ENCODE measurements around the gene TNKS1BP1. TPM values are rescaled to one million over a fixed set of nuclear protein-coding genes. Genes with fewer than 3 reads are reported as not detected.

TNKS1BP1 gene
- polyA plus RNA-seq, 1 of the 3 experiments (the other 2 are of a cell fraction): 43.3 TPM

DNA sequence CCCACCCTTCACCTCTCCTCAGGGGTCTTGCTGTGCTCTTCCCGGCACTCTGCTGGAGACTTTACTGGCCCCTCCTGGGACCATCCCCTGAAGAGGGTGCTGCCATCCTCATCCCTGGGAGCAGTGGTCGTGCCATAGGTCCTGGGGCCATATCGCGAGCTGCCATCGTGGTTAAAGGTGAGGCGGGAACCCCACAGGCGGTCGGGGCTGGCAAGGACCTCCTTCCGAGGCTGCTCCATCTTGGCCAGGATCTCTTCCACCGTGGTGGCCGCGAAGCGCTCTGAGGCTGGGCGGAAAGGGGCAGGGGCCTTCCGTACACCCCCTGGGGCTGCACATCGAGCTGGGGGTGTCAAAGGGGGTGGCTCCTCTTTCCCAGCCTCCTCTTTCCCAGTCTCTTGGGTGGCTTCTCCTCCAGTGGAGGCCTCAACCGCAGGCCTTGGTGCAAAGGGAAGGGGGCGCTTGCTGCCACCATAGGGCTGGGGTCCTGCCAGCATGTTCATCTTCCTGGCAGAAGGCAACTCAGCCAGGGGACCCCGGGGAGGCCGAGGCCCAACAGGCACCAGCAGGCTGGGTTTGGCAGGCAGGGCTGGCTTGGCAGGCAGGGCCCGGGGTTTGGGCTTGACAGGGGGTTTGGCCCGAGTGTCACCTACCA lies 4.6 kb downstream of the TNKS1BP1 start:
- POLR2A ChIA-PET: no interaction called here
- Histone ChIP-seq H3K36me3 (replicated peaks in 1 of 2; ENCODE audit: control insufficient read depth in 1 of 2, insufficient read depth in 2 of 2, low read length in 1 of 2) (peaks cover 27 to 33% of the 10 kb centered on the region in 2 experiments), H3K27ac (ENCODE audit: low read depth in 2 of 2, low read length in 1 of 2) (no peak overlapping the region), H3K4me1 (ENCODE audit: control insufficient read depth in 1 of 2, insufficient read depth in 2 of 2, low read depth in 1 of 2, low read length in 1 of 2) (peaks cover 25 to 36% of the 10 kb centered on the region in 2 experiments), H3F3A (replicated peaks; ENCODE audit: insufficient read depth) (peaks cover 17% of the 10 kb centered on the region), H4K20me1 (ENCODE audit: insufficient read depth) (peaks cover 23% of the 10 kb centered on the region), H3K9ac (no peak overlapping the region), H3K27me3 (ENCODE audit: insufficient read depth) (no peaks in the 10 kb centered on the region), H2AFZ (ENCODE audit: low read depth) (no peak overlapping the region), H3K4me3 (ENCODE audit: low read depth in 2 of 2, low read length in 1 of 2) (no peak overlapping the region), H3K9me2 (no peaks in the 10 kb centered on the region), H3K4me2 (0 out of 2 replicates have a peak overlapping the region, but pooled peaks have one; percentile 91), H3K9me3 (no peaks in the 10 kb centered on the region), H3K79me2 (ENCODE audit: insufficient read depth) (peaks cover 59% of the 10 kb centered on the region)
- TF ChIP-seq GABPA (IDR thresholded peaks at IDR 0.05; ENCODE audit: low read depth): no peak
- TF ChIP-seq EP300 (IDR thresholded peaks at IDR 0.05; ENCODE audit: borderline replicate concordance in 1 of 2, low read depth in 1 of 2, low read length in 1 of 2): no peak
- TF ChIP-seq SMC3 (IDR thresholded peaks at IDR 0.05; ENCODE audit: low read depth, low read length): no peak
- no peak for TF ChIP-seq CHD2 (IDR thresholded peaks at IDR 0.05; ENCODE audit: low read length, partially characterized antibody)
- TF ChIP-seq NFIC (IDR thresholded peaks at IDR 0.05; ENCODE audit: borderline replicate concordance): no peak
- TF ChIP-seq, protein P1, sequence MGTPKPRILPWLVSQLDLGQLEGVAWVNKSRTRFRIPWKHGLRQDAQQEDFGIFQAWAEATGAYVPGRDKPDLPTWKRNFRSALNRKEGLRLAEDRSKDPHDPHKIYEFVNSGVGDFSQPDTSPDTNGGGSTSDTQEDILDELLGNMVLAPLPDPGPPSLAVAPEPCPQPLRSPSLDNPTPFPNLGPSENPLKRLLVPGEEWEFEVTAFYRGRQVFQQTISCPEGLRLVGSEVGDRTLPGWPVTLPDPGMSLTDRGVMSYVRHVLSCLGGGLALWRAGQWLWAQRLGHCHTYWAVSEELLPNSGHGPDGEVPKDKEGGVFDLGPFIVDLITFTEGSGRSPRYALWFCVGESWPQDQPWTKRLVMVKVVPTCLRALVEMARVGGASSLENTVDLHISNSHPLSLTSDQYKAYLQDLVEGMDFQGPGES (IDR thresholded peaks at IDR 0.05; ENCODE audit: low read depth, low read length): no peak
- no peak for TF ChIP-seq RFX5 (IDR thresholded peaks at IDR 0.05; ENCODE audit: low read length)
- TF ChIP-seq POLR2AphosphoS5 (IDR thresholded peaks at IDR 0.05; ENCODE audit: low read depth, low read length): no peak
- TF ChIP-seq TAF1 (IDR thresholded peaks at IDR 0.05; ENCODE audit: borderline replicate concordance, low read depth, low read length): no peak
- TF ChIP-seq, protein P2, sequence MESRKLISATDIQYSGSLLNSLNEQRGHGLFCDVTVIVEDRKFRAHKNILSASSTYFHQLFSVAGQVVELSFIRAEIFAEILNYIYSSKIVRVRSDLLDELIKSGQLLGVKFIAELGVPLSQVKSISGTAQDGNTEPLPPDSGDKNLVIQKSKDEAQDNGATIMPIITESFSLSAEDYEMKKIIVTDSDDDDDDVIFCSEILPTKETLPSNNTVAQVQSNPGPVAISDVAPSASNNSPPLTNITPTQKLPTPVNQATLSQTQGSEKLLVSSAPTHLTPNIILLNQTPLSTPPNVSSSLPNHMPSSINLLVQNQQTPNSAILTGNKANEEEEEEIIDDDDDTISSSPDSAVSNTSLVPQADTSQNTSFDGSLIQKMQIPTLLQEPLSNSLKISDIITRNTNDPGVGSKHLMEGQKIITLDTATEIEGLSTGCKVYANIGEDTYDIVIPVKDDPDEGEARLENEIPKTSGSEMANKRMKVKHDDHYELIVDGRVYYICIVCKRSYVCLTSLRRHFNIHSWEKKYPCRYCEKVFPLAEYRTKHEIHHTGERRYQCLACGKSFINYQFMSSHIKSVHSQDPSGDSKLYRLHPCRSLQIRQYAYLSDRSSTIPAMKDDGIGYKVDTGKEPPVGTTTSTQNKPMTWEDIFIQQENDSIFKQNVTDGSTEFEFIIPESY (IDR thresholded peaks at IDR 0.05; ENCODE audit: borderline replicate concordance, low read depth): no peak
- TF ChIP-seq MXI1 (IDR thresholded peaks at IDR 0.05; ENCODE audit: low read depth, low read length): no peak
- TF ChIP-seq RCOR1 (IDR thresholded peaks at IDR 0.05; ENCODE audit: low read length): no peak
- no peak for TF ChIP-seq JUND (IDR thresholded peaks at IDR 0.05)
- TF ChIP-seq SIN3A (IDR thresholded peaks at IDR 0.05; ENCODE audit: borderline replicate concordance, low read depth, low read length): no peak
- TF ChIP-seq, protein P3, sequence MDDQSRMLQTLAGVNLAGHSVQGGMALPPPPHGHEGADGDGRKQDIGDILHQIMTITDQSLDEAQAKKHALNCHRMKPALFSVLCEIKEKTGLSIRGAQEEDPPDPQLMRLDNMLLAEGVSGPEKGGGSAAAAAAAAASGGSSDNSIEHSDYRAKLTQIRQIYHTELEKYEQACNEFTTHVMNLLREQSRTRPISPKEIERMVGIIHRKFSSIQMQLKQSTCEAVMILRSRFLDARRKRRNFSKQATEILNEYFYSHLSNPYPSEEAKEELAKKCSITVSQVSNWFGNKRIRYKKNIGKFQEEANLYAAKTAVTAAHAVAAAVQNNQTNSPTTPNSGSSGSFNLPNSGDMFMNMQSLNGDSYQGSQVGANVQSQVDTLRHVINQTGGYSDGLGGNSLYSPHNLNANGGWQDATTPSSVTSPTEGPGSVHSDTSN (IDR thresholded peaks at IDR 0.05): no peak
- no peak for TF ChIP-seq TCF12 (IDR thresholded peaks at IDR 0.05)
- no peak for TF ChIP-seq RXRA (IDR thresholded peaks at IDR 0.05; ENCODE audit: borderline replicate concordance, low read depth)
- DNase-seq: no peak
- CTCF ChIA-PET: interaction anchor here (1.0 to 1.9 kb wide), 2 partner anchors 140 to 173 kb away, joined by 4 to 5 read pairs; partner anchors contain the start of gene RTN4RL2
- WGBS (ENCODE audit: low lambda C conversion rate): 90% methylated on average over 10 of the region's 22 CpGs
